Right forelimb (tissue), 1 donor: ENCODE data around the gene SYTL3.
"Not testable (repeated sequence)": the region's sequence is repeated elsewhere in the genome, so short reads cannot be mapped to it uniquely, and the experiment has no call there.

Experiments used
- DNase-seq: peaks from one replicate; pipeline ENCODE4 v3.0.0-alpha.2; 2018

The SYTL3 gene

GRCh38 chr6:158649289-158650143 lies at the start of gene SYTL3:
SYTL3 (plus strand) TSS chr6:158650054; CDS start chr6:158663269, 13,215 bp downstream.
- DNase-seq: no peak

GRCh38 chr6:158603261-158604047 lies 46.4 kb upstream of the SYTL3 start:
- no peak for DNase-seq

GRCh38 chr6:158604048-158604406 lies 45.8 kb upstream of the SYTL3 start:
- DNase-seq: no peak

GRCh38 chr6:158605266-158605878 lies 44.5 kb upstream of the SYTL3 start:
- peak; percentile 77 for DNase-seq

GRCh38 chr6:158606011-158606410 lies 43.8 kb upstream of the SYTL3 start:
- DNase-seq: not testable (repeated sequence)

- no peak for DNase-seq
Measured at GRCh38 chr6:158606935-158607334, 42.9 kb upstream of the SYTL3 start.

GRCh38 chr6:158607411-158608170 lies 42.3 kb upstream of the SYTL3 start:
- DNase-seq: no peak

GRCh38 chr6:158608221-158608620 lies 41.6 kb upstream of the SYTL3 start:
- DNase-seq: no peak

- DNase-seq: no peak
Measured at GRCh38 chr6:158609455-158610155, 40.2 kb upstream of the SYTL3 start.

- DNase-seq: no peak
Measured at GRCh38 chr6:158610319-158610968, 39.4 kb upstream of the SYTL3 start.

GRCh38 chr6:158611039-158611438 lies 38.8 kb upstream of the SYTL3 start:
- DNase-seq: no peak

GRCh38 chr6:158611541-158612370 lies 38.1 kb upstream of the SYTL3 start:
- DNase-seq: no peak

- DNase-seq: not testable (repeated sequence)
Measured at GRCh38 chr6:158614606-158615005, 35.2 kb upstream of the SYTL3 start.

- not testable (repeated sequence) for DNase-seq
Measured at GRCh38 chr6:158618289-158618688, 31.6 kb upstream of the SYTL3 start.

GRCh38 chr6:158619922-158620801 lies 29.7 kb upstream of the SYTL3 start:
- no peak for DNase-seq

GRCh38 chr6:158620963-158621693 lies 28.7 kb upstream of the SYTL3 start:
- DNase-seq: no peak

GRCh38 chr6:158621694-158622544 lies 27.9 kb upstream of the SYTL3 start:
- DNase-seq: no peak
